Fibroblast of upper back skin (primary cell): ENCODE data around the gene CLEC7A.
A peak's percentile ranks its signal among the peaks of the same experiment; 100 is the strongest.

Source experiments
- DNase-seq: peaks from one replicate; pipeline ENCODE4 v3.0.0-alpha.2; 2013

The CLEC7A gene

DNA sequence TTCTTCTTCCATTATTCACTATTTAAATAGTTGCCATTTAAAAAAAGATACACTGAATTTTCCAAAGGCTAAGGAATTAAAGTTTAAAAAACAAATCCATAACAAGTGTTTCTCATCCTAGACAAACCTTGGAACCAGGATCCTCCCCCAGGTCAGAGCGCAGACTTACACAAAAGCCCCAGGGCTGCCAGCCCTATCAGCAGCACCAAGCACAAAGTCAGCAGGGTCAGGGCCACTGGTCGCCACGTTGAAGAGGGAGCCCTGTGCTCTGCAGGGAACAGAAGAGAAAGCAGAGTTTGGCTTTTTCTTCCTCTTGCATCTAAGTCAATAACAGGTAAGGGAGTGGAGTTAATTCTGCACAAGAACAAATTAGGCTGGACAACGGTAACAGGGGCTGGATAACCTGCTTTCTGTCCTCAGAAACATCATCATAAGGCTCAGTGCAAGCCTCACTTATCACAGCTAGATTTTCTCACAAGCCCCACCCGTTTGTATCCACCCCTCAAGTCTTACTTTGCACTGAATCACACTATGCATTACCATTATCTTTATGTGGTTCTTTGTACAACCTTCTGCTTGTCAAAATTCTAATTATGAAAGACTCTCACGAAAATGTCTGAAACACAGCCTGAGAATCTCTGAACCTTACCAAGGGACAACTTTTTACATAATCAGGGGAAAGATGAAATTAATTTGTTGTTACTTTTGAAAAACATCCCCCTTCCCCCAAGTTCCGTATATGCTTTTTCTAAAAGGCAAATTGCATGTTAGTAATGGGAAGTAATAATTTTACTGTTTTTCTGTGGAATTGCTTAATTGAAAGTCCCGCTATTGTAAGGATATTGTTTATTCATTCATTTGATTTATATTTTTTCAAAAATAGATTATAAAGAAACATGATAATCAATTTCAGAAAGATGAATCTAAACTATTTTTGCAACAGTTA is 40.8 kb downstream of the CLEC7A start:
- no peak for DNase-seq

DNA sequence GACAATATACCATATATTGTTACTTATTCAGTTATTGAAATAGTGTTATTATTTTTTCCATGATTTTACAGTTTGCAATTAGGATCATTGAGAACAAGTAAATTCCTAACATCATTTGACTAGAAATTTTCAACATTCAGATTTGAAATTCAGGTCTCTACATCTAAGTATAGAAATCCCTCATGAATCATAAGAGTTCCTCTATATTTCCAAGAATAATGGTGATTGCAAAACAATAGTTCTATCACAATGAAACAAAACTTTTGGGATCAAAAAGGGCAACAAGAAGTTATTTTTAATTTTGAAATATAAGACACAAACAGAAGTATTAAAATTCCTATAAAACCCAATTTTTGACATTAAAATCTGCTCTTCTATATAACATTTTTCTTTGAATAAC is 42.0 kb downstream of the CLEC7A start:
- DNase-seq: no peak

- no peak for DNase-seq
Observed at GRCh38 chr12:10086387-10086786, 43.6 kb downstream of the CLEC7A start.

GRCh38 chr12:10084733-10085132 is 45.3 kb downstream of the CLEC7A start:
- DNase-seq: no peak

- no peak for DNase-seq
Observed at GRCh38 chr12:10082117-10082874, 47.7 kb downstream of the CLEC7A start.

- no peak for DNase-seq
Observed at GRCh38 chr12:10075451-10075850, 54.5 kb downstream of the CLEC7A start.

GRCh38 chr12:10073261-10073660 is 56.7 kb downstream of the CLEC7A start:
- no peak for DNase-seq

DNA sequence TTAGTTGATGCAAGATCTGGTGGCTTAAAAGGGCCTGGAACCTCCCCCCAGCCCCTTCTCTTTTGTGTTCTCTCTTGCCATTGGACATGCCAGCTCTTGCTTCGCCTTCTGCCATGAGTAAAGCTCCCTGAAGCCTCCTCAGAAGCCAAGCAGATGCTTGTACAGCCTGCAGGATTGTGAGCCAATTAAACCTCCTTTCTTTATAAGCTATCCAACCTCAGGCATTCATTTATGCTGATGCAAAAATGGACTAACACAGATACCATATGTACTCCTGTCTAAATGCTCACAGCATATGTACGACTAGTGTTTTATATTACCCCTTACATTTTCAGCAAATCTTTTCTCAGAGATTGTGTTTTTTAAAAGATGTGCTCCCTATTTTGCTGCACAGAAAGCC is 57.9 kb downstream of the CLEC7A start:
- no peak for DNase-seq

DNA sequence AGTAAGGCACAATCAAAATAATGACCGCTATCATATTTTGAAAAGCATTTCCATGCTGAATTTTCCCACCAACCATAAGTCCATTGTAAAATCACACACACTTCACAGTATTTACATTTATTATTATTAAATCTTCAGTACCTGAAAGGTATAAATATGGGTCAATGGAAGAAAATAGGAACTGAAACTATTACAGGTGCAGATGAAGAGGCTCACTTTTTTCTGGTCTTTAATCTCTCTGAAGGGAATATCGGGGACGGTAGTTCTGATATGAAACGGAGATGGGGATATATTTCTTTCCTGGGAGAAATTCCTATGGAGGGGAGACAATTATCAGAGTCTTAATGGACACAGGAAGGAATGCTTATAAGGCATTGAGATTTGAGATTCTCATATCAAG is 59.6 kb downstream of the CLEC7A start:
- DNase-seq: no peak

- DNase-seq: no peak
Observed at GRCh38 chr12:10069976-10070375, 60.0 kb downstream of the CLEC7A start.

DNA sequence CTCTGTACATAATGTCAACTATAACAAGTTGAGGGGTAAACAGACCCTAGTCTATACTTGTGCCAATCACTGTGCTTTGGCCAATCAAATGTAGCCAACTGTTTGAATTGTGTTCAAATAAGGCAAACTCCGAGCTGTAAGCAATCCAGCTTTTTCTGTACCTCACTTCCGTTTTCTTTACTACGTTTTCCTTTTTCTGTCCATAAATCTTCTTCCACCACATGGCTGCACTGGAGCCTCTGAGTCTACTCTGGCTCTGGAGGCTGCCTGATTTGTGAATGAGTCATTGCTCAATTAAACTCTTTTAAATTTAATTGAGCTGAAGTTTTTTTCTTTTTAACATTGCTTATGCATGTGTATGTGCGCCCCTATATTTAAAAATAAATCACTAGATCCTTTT is 60.9 kb downstream of the CLEC7A start:
- peak; percentile 57 for DNase-seq

DNA sequence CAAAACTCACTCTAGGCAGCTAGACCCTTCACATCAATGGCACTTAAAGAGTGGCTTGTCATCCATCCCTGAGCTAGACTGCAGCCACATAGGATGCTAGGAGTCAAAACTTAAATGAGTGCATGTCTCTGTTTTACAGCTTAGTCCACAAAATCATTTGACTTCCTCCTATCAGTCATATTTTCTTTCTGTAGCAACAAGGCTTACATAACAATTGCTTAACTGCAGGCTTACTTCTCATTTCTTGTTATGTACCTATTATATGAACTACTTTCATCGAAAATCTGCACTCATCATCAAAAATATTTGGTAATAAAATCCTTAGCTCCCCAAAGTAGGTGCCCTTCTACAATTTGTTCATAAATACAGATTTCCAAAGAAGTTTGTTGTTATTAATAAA is 61.4 kb downstream of the CLEC7A start:
- no peak for DNase-seq

- no peak for DNase-seq
Observed at GRCh38 chr12:10067942-10068341, 62.1 kb downstream of the CLEC7A start.

GRCh38 chr12:10067264-10067663 is 62.7 kb downstream of the CLEC7A start:
- no peak for DNase-seq
